SK-MEL-5 (cell line): ENCODE results near the gene BECN2. TPM values are rescaled to one million over a fixed set of nuclear protein-coding genes. Genes with fewer than 3 reads are reported as not detected.
"Not testable (repeated sequence)": the region's sequence is repeated elsewhere in the genome, so short reads cannot be mapped to it uniquely, and the experiment has no call there.

ENCODE experiments used
- DNase-seq: peaks from one replicate; pipeline ENCODE4 v3.0.0-alpha.2; 2016; ENCODE audit warnings: low read depth, low spot score
- in situ Hi-C: cut with HindIII; loops from 2 replicates; pipeline ENCODE4 v1.10.0; 2016; ENCODE audit warnings: low sequenced_read_pairs, high pct_unique_total_duplicates, low pct_unique_long_range_greater_than_20kb
- total RNA-seq: library from RNA; depleted of rRNA; stranded (reverse); fragments of >200 nt; shearing (Covaris generic); gene quantifications from 2 replicates; pipeline ENCODE4 v1.2.3, GENCODE V29; 2014

BECN2 gene
- total RNA-seq, 1 experiment from 2014 or later: not detected

DNA sequence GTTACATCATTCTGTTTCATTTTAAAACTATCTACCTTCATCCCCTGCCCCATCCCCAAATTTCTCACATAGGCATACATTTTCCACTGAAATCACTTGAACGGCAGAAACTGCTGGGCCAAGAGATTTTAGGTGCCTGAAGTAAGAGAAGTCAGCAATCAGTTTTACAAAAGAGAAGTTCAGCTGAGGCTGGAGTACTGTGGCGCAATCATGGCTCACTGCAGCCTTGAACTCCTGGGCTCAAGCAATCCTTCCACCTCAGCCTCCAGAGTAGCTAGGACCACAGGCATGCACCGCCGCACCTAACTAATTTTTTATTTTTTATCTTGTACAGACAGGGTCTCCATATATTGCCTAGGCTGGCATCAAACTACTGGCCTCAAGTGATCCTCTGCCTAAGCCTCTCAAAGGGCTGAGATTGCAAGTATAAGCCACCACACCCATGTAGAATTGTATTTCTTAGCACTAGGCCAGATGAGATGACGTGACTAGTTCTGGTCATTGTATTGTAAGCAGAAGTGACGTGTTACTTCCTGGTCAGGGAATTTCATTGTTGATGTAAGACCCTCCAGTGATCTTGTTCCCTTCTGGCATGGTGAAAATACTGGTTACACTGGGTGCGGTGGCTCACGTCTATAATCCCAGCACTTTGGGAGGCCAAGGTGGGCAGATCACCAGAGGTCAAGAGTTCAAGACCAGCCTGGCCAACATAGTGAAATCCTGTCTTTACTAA lies 7.1 kb downstream of the BECN2 start:
- no peak for DNase-seq
- in situ Hi-C loops: no loop called here

- DNase-seq: no peak
- in situ Hi-C loops: no loop called here
Observed at GRCh38 chr1:241968611-241969010, 11.0 kb downstream of the BECN2 start.

DNA sequence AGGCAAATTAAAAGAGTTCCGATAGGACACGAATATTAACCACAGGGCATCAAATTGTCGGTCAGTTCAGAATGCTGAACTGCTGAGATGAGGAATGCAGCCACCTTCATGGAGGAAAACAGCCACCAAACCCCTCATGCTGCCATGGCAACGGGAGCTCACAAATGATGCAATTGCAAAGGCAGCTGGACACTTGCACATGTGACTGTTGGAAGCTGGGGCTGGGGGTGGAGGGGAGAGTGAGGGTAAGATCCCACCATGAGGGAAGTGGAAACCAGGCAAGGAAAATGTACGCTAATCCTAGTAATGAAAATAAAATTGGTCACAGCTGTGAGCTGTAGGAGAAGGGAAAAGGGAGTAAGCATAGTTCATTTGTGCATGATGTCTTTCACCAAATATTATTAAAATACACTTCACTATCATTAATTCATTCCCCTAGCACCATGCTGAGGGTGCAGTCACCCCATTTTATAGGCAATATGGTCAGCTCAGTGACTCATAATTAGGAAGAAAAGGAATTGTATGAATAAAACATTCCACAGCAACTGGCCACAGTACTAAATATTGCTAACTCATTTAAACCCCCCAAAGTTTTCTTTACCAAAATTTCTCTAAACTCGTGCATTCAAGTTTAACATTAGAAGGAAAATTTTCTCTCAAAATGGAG lies 15.3 kb downstream of the BECN2 start:
- in situ Hi-C loops: no loop called here
- DNase-seq: no peak

GRCh38 chr1:241976229-241976628 lies 18.7 kb downstream of the BECN2 start:
- DNase-seq: no peak
- in situ Hi-C loops: no loop called here

- in situ Hi-C loops: no loop called here
- DNase-seq: no peak
Observed at GRCh38 chr1:241979071-241979470, 21.5 kb downstream of the BECN2 start.

GRCh38 chr1:241979926-241980325 lies 22.4 kb downstream of the BECN2 start:
- in situ Hi-C loops: no loop called here
- DNase-seq: no peak

GRCh38 chr1:241985787-241986186 lies 28.2 kb downstream of the BECN2 start:
- DNase-seq: peak; percentile 72
- in situ Hi-C loops: no loop called here

GRCh38 chr1:241988389-241988930 lies 30.9 kb downstream of the BECN2 start:
- in situ Hi-C loops, DNase-seq: not testable (repeated sequence)

DNA sequence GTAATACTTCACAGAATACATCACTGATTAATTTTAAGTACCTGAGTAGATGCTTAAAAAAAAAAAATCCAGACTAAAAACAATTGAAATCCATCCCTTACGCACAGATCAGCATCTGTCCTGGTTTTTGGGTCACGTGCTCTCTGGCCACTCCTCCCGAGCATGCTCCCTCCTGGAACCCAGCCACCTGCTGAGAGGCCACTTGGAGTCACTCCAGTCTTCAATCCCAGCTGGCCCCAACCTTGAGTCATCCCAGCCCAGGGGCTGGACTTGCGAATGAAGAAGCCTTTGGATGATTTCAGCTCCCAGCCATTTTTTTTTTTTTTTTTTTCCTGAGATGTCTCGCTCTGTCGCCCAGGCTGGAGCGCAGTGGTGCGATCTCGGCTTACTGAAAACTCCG lies 32.5 kb downstream of the BECN2 start:
- in situ Hi-C loops: no loop called here

DNA sequence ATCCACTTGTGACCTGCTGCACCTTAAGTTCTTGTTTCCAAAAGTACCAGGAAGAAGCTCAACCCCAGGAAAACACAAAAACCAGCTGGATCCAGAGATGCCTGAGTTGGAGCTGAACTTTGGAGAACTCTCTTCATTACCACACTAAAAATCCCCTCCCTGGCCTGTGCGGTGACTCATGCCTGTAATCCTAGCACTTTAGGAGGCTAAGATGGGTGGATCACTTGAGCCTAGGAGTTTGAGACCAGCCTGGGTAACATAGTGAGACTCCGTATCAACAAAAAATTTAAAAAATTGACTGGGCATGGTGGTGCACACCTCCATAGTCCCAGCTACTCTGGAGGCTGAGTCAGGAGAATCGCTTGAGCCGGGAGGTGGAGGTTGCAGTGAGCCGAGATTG lies 35.2 kb downstream of the BECN2 start:
- no peak for DNase-seq
- in situ Hi-C loops: no loop called here

More for the DNA sequence above, 32.5 kb downstream of the BECN2 start:
- DNase-seq: no peak

DNA sequence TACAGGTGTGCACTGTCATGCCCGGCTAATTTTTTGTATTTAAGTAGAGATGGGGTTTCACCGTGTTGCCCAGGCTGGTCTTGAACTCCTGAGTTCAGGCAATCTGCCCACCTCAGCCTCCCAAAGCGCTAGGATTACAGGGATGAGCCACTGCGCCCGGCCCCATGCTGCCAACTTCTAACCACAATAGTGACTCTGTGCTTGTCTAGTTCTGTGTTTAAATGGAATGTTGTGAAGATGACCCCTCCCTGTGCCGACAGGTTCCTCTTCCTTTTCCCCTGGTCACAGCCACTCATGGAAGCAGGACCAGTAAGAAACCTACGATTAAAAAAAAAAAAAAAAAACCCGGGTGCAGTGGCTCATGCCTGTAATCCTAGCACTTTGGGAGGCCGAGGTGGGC lies 36.6 kb downstream of the BECN2 start:
- in situ Hi-C loops: no loop called here
- DNase-seq: no peak

DNA sequence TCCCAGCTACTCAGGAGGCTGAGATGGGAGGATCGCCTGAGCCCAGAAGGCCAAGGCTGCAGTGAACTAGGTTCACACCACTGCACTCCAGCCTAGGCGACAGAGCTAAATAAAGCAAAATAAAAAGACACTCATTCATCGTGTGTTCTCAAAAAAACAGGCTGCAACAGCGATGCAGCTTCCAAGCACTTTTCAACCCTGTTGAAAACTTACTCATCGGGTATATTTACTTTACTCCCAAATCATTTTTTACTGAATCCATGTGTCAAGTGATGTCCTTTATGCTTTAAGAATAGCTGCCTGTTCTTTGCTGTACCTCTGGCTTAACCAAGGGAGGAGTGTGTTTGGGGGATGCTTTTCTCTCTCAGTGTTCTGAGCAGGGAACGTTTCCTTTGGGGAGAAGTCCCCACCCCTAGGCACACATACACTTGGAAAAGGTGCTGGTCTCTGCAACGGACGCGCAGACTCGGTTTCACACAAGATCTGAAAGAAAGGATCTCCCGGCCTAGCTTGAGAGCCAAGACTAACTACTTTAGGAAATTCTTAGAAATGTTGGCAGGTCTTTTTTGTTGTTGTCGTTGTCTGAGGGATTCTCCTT lies 39.9 kb downstream of the BECN2 start:
- in situ Hi-C loops: no loop called here

DNA sequence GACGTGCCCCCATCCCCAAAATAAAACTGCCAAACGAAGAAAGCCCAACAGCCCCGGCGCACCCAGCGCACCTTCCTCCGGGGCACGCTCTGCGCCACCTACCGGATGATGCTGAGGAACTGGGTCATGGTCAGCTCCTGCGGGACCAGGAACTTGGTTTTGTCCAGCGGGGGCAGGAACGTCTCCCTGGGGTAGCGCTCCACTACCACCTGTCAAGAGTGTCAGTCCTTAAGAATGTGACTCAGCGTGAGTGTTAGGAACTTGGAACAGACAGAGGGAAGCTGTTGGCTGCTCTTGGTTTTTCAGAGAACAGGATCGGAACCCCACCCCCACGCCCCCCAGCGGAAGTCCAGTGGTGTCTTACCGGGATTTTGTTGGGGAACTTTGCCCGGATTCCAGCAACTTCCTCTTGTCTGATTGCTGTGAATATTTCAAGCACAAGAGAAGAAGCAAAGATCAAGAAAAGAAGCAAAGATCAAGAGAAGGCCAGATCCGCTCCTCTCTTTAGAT lies 40.9 kb downstream of the BECN2 start:
- DNase-seq: peak; percentile 68
- in situ Hi-C loops: no loop called here

More for the DNA sequence above, 39.9 kb downstream of the BECN2 start:
- DNase-seq: no peak

DNA sequence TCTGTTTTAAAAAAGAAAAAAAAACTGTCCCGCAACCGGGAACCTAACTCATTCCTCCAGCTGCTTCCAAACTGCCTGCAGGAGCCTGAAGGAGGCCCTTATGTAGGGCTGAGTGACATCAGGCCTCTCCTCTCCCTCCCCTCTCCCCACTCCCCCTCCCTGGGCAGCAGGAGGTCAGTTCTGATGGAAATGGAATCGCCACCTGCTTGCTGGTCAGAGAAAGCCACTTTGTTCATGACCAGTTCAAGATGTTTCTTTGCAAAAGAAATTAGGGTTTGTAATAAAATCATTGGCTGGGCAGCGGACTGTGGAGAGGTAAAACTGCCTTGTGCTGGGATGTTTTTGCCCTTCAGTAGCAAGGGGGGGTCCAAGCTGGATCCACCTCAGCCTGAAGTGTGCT lies 41.5 kb downstream of the BECN2 start, which contains the start of gene MAP1LC3C:
Gene MAP1LC3C, minus strand, starts transcription at position 73 of the 400 bp plus-strand sequence. CDS start 90 bp downstream, outside the sequence.
- no peak for DNase-seq
- in situ Hi-C loops: no loop called here

DNA sequence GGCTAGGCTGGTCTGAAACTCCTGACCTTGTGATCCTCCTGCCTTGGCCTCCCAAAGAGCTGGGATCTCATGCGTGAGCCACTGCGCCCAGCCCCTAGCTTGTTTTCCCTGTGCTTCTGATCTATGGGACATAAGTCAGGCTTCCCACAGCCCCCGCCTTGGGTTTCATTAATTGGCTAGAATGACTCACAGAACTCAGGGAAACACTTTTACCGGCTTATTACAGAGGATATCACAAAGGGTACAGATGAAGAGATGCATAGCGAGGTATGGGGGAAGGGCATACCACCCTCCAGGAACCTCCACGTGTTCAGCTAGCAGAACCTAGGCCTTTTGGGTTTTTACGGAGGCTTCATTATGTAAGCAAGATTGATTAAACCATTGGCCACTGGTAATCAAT lies 42.9 kb downstream of the BECN2 start:
- in situ Hi-C loops: no loop called here
- DNase-seq: no peak

- DNase-seq: no peak
- in situ Hi-C loops: no loop called here
Observed at GRCh38 chr1:242002072-242002471, 44.5 kb downstream of the BECN2 start.

DNA sequence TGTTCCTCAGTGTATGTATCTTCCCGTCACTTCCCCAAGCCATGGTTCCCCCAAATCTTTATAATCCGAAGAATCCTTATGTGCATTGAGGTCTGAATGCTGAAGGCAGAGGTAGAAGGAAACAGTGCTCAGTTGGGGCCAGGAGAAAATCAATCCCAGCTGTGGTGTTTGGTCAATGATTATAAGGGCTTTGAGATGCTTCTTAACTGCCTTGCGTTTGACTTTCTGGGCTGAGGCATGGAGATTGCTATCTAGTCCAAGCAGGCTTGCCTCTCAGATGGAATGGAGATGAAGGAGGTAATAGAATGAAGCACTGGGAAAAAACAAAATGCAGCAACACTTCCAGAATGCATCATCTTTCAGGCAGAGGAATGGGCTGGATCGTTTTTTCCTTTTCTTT lies 44.9 kb downstream of the BECN2 start:
- DNase-seq: no peak
- in situ Hi-C loops: no loop called here

GRCh38 chr1:242004751-242005495 lies 47.4 kb downstream of the BECN2 start:
- in situ Hi-C loops: no loop called here
- no peak for DNase-seq
